GM19240 (cell line): ENCODE results near the gene IDH2.
"Not testable (repeated sequence)": the region's sequence is repeated elsewhere in the genome, so short reads cannot be mapped to it uniquely, and the experiment has no call there.

ENCODE experiments used
- DNase-seq: peaks from one replicate; pipeline ENCODE4 v3.0.0; 2011; ENCODE audit warnings: low spot score; ENCODE audit not compliant: insufficient read length

The IDH2 gene

GRCh38 chr15:90085565-90085964 is 16.7 kb downstream of the IDH2 start:
- no peak for DNase-seq

GRCh38 chr15:90084876-90085423 is 17.3 kb downstream of the IDH2 start:
- DNase-seq: no peak

- no peak for DNase-seq
These were observed 18.2 kb downstream of the IDH2 start for GRCh38 chr15:90083954-90084607.

GRCh38 chr15:90083419-90083818 is 18.8 kb downstream of the IDH2 start:
- no peak for DNase-seq

GRCh38 chr15:90082140-90082715 is 20.0 kb downstream of the IDH2 start:
- no peak for DNase-seq

GRCh38 chr15:90080818-90081393 is 21.4 kb downstream of the IDH2 start:
- no peak for DNase-seq

GRCh38 chr15:90080458-90080755 is 21.9 kb downstream of the IDH2 start:
- no peak for DNase-seq

GRCh38 chr15:90079619-90080457 is 22.4 kb downstream of the IDH2 start:
- DNase-seq: no peak

GRCh38 chr15:90078965-90079364 is 23.3 kb downstream of the IDH2 start:
- DNase-seq: no peak

- DNase-seq: no peak
These were observed 25.6 kb downstream of the IDH2 start for GRCh38 chr15:90076716-90077115.

GRCh38 chr15:90075420-90076289 is 26.6 kb downstream of the IDH2 start:
- no peak for DNase-seq

- DNase-seq: no peak
These were observed 27.4 kb downstream of the IDH2 start for GRCh38 chr15:90074916-90075315.

GRCh38 chr15:90074023-90074422 is 28.2 kb downstream of the IDH2 start:
- DNase-seq: no peak

- DNase-seq: no peak
These were observed 29.2 kb downstream of the IDH2 start for GRCh38 chr15:90072978-90073640.

GRCh38 chr15:90071220-90071807 is 31.0 kb downstream of the IDH2 start:
- DNase-seq: peak; percentile 63

- DNase-seq: not testable (repeated sequence)
These were observed 31.6 kb downstream of the IDH2 start for GRCh38 chr15:90070623-90071022.

- no peak for DNase-seq
These were observed 34.2 kb downstream of the IDH2 start for GRCh38 chr15:90067953-90068606.

- no peak for DNase-seq
These were observed 34.9 kb downstream of the IDH2 start for GRCh38 chr15:90067181-90067952.

- DNase-seq: no peak
These were observed 36.6 kb downstream of the IDH2 start for GRCh38 chr15:90065682-90066049.
